HG02840 (cell line): Measurements from ENCODE around the gene ZC3H14.

Experiments used
- ATAC-seq: cut with Tn5 transposase; IDR thresholded peaks from one replicate; pipeline ENCODE4 v1.9.1; 2021; ENCODE audit warnings: mild to moderate bottlenecking, moderate library complexity, moderate number of reproducible peaks; ENCODE audit not compliant: unreplicated experiment, low FRiP score

The ZC3H14 gene

GRCh38 chr14:88551980-88552431, 10.8 kb upstream of the ZC3H14 start:
- no peak for ATAC-seq

DNA sequence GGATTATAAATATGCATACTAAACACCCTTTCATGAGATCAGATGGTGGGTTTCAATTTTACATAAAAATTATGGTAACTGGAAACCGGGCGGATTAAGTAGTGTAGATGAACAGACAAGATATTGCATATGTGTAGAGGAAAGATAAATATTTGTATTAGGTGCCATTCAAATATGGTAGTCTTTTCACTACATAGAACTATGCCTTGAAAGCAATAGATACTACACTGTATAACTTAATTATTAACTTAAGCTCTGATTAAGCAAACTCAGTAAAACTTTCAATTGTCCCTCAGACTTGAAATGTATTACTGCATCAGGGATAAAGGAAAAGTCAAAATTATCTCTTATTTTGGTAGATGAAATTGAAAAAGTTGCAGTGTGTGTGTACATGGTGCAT, 10.0 kb upstream of the ZC3H14 start:
- no peak for ATAC-seq

DNA sequence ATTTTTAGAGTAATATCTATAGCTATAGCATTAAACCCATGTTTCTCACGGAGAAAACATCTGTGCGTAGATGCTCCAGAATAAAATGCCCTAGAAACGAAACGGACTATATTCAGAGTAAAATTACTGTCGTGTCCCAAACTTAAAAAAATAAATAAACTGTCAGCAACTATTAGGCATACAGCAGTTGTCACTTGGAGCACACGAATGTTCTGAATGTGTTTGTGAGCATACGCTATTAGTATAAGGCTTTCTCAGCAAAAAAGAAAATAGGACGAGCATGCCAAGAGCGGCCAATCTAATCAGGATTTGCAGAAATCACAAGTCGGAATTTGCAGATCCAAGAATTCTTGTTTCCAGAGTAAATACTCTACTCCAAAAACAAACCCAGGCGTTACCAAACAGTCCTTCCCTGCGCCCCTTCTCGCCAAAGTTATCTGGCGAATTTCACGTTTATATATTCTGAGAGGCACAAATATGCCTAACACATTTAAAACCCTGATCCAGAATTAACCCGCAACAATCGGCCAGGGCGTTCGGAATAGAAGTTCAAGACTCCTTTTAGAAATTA, 8.9 kb upstream of the ZC3H14 start:
- ATAC-seq: no peak

- no peak for ATAC-seq
These were observed 8.2 kb upstream of the ZC3H14 start, which contains the start of gene PTPN21 for GRCh38 chr14:88554457-88555286. Gene PTPN21 (minus strand): TSS chr14:88555007. CDS start chr14:88550417, 4,590 bp downstream.

DNA sequence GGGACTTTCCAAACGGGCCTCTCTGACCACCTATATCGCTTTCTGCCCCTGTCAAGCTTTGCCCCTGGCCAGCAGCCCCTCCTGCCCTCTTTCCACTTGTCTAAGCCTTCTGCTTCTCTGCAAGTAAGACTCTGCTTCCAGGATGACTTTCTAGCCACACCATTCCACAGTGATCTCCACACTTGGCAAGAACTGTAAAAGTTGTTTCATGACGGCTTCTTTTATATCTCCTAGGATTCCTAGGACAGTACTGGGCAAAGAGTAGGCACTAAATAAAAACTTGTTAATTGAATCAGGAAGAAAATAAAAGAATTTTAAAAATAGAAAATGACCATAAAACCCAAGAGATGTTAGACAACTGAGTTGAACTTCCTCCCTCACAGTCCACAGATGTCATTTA, 6.3 kb upstream of the ZC3H14 start:
- ATAC-seq: no peak

DNA sequence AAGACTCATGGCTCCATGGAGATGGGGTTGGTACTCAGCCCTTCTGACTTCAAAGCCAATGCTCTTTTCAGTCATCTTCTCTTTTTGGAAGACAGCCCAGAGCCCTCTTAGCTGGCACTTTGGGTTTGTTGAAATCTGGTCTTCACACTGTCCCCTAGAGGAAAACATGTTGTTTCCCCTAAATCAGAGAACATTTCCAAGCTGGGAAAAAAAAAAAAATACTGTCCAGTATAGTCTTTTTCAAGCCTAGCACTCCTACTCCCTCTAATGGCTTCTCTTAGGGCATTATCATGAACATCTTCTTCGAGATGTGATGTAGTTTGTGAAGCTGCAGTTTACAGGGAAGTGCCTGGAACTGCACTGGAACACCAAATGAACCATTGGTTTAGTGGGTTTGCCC, 3.0 kb upstream of the ZC3H14 start:
- ATAC-seq: no peak

DNA sequence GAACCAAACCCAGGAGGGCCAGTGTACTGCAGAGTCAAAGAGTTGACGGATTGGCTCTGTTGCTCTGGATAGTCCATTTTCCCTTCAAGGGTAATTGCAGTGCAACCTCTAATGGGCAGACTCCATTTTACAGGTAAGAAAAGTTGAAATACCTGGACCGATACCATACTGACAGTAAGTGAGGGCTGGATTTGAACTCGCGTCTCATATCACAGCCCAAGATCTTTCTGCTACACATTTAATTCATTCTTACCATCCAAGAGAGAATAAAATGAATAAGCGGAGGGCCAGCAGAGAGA, 356 bp upstream of the ZC3H14 start:
- ATAC-seq: no peak

DNA sequence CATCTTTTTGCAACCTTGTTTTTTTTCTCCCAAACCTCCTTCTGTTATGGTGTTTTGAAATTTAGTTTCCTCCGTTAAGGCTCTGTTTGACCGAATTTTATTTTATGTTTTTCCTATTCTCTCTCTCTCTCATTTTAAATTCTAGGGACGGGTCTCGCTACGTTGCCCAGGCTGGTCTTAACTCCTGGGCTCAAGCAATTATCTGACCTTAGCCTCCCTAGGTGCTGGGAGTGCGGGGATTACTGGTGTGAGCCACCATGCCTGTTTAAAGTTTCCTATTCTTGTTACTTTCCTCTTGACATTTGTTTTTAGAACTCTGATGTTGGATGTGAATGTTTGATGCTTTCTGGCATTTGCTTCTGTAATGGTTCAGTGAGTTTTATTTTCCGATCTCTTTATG, 1.0 kb downstream of the ZC3H14 start:
- ATAC-seq: no peak

- no peak for ATAC-seq
These were observed 2.6 kb downstream of the ZC3H14 start for GRCh38 chr14:88565427-88565826.

GRCh38 chr14:88568196-88568595, 5.4 kb downstream of the ZC3H14 start:
- ATAC-seq: no peak

- ATAC-seq: no peak
These were observed 9.3 kb downstream of the ZC3H14 start for GRCh38 chr14:88572117-88572516.

DNA sequence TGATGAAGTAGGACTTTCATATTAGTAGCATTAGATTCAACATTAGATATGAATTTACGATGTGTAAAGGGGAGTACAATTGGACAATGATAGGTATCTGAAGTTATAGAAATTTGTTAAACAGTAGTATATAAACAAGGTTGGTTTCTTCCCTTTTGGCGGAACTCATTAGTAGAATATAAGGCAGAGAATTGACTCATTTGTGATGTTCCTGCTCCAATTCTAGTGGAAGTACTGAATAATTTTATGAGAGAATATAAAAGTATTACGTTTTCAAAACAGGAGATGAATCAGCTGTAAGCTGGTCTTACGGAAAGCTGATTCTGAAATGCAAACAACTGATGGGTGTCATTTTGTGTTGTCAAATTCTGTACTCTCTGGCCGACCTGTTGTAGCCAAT, 13.4 kb downstream of the ZC3H14 start:
- no peak for ATAC-seq

DNA sequence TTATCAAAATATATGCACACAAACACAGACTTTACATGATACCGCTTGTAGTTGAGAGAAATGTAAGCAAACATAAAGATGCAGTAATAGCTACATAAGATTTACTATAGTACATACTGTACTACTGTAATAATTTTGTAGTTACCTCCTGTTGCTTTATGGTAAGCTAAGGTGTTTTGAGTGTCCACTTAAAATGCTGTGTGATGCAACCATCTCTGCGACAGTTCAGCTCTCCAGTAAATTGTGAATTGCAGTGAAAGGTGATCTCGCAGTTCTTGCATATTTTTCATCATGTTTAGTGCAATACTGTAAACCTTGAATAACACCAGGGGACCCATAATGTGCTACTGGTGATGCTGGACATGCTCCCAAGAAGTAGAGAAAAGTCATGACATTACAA, 21.6 kb downstream of the ZC3H14 start:
- ATAC-seq: no peak

DNA sequence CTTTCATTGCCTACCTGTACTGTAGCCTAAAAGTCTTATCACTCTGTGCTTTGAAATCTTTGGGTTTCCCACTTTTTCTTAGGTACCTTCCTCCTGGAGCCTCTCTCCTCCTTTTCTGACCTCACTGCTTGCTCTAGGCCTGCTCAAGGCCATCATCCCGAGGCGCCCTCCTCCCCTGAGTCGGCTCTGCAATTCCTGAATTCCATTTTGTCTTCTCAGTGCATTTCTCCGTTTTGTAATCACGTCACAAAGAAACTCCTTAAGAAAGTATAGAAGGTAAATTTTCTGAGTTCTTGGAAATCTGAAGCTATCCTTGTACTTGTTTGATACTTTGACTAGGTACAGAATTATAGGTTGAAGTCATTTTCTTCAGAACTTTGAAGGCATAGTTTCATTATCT, 25.2 kb downstream of the ZC3H14 start:
- no peak for ATAC-seq

- no peak for ATAC-seq
These were observed 27.3 kb downstream of the ZC3H14 start for GRCh38 chr14:88590173-88590572.

DNA sequence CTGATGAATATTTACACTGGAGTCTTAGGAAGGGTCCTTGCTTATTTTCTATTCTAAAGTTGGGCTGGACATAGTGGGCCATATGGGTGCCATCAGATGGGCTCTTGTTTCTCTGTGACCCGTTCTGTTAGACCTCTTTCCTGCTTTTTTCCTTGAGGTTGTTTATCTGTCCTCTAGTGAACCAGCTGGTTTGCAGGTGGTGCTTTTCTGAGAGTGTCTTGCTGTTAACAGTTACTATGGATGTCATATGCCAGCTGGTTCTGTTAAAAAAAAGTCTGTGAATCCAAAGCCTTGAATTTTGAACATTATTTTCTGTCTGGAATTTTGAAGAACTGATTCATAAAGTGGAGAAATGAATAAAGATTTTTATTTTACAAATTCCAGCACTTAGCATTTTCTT, 29.2 kb downstream of the ZC3H14 start:
- no peak for ATAC-seq

DNA sequence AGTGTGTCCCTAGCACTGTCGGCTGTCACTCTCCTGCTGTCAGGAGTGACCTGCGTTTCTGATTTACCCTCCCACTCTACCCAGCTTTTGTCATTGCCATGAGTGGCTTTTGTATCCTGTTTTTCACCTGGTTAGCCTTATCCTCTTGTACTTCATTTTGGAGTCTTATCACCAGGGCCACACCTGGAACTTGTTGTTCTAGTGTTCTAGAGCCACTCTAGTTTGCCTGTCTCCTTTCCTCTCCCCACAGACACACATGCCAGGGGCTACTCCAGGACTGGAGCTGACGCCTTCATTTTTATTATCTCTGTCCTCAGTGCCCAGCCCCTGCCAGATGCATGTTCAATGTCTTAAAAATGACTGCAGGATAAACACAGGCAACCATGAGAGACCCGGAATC, 34.2 kb downstream of the ZC3H14 start:
- no peak for ATAC-seq

GRCh38 chr14:88597601-88598000, 34.8 kb downstream of the ZC3H14 start:
- ATAC-seq: no peak

DNA sequence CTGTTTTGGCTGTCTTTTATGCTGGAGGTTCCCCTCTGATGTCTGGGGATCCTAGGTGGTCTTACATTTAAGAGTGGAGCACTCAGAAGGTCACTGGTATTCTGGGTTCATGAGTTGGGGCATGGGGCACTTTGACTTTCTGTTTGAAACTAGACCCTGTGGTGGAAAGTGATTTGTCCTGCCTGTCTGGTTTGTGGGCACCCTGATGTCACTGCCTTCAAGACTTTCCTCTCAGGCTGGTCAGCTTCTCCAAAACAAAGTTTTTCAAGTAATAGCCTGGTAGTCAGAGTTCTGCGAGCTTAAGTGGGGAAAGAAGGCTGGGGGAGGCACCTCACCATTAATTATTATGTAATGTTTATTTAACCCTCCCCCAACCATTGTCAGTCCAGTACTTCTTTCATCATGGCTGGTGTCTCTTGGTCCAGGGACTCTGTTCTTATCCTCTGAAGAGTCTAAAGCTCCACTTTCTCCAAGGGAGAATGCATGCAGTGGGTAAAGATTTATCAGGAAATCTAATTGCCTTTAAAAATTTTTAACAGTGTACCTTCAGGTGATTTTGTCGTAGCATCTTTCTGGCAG, 35.3 kb downstream of the ZC3H14 start:
- no peak for ATAC-seq

GRCh38 chr14:88599326-88599725, 36.5 kb downstream of the ZC3H14 start:
- peak; percentile 23 for ATAC-seq

GRCh38 chr14:88599761-88600439, 37.1 kb downstream of the ZC3H14 start:
- ATAC-seq: peak; percentile 96
